LNCaP clone FGC (cell line): ENCODE data around the gene EFNA5.

Experiments
- DNase-seq: peaks from one replicate; pipeline ENCODE4 v3.0.0-alpha.2; 2011; ENCODE audit warnings: low read depth
- H3K4me3 ChIP-seq: 2 replicates; pipeline ENCODE4 v1.5.1; 2011; ENCODE audit warnings: mild to moderate bottlenecking, low read depth, low read length, control low read depth
- CTCF ChIP-seq: IDR thresholded peaks from 2 replicates; pipeline ENCODE4 v1.5.1; 2012; ENCODE audit warnings: mild to moderate bottlenecking; ENCODE audit not compliant: control insufficient read depth, insufficient read depth; ENCODE audit errors: extremely low read depth

EFNA5 gene

DNA sequence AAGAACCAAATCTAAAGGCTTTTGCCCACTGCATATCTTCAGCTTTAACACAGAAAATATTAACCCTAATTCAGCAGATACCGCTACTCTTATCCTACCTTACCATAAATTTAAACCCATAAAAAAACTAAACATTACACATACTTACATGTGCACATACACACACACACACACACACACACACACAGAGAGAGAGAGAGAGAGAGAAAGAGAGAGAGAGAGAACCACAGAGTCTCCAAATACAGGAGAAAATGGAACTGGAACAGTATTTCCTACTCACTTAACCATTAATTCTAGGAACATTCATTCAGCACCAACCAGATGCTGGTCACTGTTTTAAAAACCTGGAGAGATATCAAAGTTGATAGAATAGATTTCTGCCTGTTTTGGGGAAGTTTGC is 53.7 kb downstream of the EFNA5 start:
- no peak for DNase-seq
- TF ChIP-seq CTCF: no peak
- no peak overlapping the region for H3K4me3 ChIP-seq

GRCh38 chr5:107616213-107616612 is 54.5 kb downstream of the EFNA5 start:
- no peak for TF ChIP-seq CTCF
- DNase-seq: no peak
- H3K4me3 ChIP-seq: no peak overlapping the region

DNA sequence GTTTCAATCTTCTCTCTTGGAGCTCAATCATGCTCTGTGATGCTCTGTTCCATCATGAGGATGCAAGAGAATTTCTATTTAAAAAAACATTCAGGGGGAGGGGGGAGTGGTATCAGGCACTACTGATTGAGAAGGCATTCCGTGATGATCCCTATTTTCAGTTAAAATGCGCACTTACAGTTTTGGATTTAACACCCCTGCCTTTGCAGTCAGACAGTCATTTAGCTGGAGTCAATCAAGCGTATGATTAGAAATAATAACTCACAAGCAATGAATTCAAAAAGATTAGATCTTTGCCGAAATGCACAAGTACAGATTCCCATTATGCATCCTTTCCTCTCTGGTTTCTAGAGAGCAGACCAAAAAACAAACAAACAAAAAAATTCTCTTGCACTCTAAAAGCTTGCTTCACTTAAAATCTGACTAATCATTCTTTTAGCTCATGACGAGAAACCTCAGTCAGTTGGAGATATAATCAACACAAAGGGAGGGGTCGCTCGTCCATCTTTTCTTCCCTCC is 55.4 kb downstream of the EFNA5 start:
- H3K4me3 ChIP-seq: no peak overlapping the region
- TF ChIP-seq CTCF: no peak
- no peak for DNase-seq

- DNase-seq: no peak
- no peak for TF ChIP-seq CTCF
- no peak overlapping the region for H3K4me3 ChIP-seq
These were observed 58.2 kb downstream of the EFNA5 start for GRCh38 chr5:107612541-107612940.

GRCh38 chr5:107610798-107611197 is 59.9 kb downstream of the EFNA5 start:
- TF ChIP-seq CTCF: no peak
- no peak overlapping the region for H3K4me3 ChIP-seq
- DNase-seq: no peak

- no peak for TF ChIP-seq CTCF
- no peak overlapping the region for H3K4me3 ChIP-seq
- DNase-seq: no peak
These were observed 62.9 kb downstream of the EFNA5 start for GRCh38 chr5:107607671-107608345.

DNA sequence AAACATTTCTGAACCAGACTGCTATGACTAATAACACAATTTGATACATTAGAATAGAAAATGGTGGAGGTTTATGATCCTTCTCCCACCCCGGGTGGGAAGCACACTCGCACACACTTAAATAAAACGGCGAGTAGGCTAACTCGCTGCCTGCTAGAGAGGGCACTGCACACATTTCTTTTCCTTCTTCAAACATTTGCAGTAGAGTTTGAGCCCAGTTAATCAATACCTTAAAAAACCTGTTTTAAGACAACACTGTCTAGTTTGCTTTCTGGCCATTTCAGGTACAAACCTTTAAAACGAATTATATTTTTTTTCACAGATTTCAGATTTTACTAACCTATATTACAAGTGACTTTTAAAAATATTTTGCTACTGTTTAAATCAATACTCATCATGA is 63.5 kb downstream of the EFNA5 start:
- no peak overlapping the region for H3K4me3 ChIP-seq
- DNase-seq: no peak
- no peak for TF ChIP-seq CTCF
